Spleen (tissue), 7 donors: ENCODE data around the gene HHLA2.

ENCODE experiments used
- CTCF ChIP-seq, 11 experiments: fragments of 200-600 bp in 7 of 11; fragments of 450-650 bp in 4 of 11; sonication (generic) in 4 of 11; IDR thresholded peaks in 8 of 11; conservative IDR thresholded peaks in 3 of 11; 1 replicate in 7 of 11; 2 replicates in 4 of 11; pipeline versions ENCODE4 v1.4.0 to v1.8.0; 2016 to 2021; ENCODE audit warnings: antibody characterized with exemption in 11 of 11, inconsistent platforms in 4 of 11, mild to moderate bottlenecking in 1 of 11
- POLR2A ChIP-seq, 3 donors: fragments of 450-650 bp; IDR thresholded peaks; one replicate each; pipeline ENCODE4 v1.5.1; 2017; ENCODE audit warnings: antibody characterized with exemption in 3 of 3, mild to moderate bottlenecking in 1 of 3
- POLR2AphosphoS5 ChIP-seq, 3 donors: sonication (generic); formaldehyde crosslinking; IDR thresholded peaks; one replicate each; pipeline ENCODE4 v1.5.1; 2017; ENCODE audit warnings: antibody characterized with exemption in 3 of 3
- donor health status: DM: no; HTN: no; CAD: no; lungs with moderate emphysema.
- donor health status: DM: no; HTN: no; CAD: no.
- donor health status: DM: no; HTN: no; CAD: no.

GRCh38 chr3:108271626-108272025 is 24.7 kb upstream of the HHLA2 start:
- TF ChIP-seq CTCF (IDR thresholded peaks at IDR 0.05 in 8 of 11, conservative IDR thresholded peaks at IDR 0.05 in 3 of 11) (no peak), POLR2AphosphoS5 (IDR thresholded peaks at IDR 0.05) (no peak), POLR2A (IDR thresholded peaks at IDR 0.05) (no peak)
